OCI-LY1 (cell line): ENCODE data around the gene ART3.

ENCODE experiments used
- H2AFZ ChIP-seq: fragments of 200-600 bp; sonication (generic), shearing (Covaris generic); 2 replicates; pipeline ENCODE4 v1.6.0; 2014; ENCODE audit warnings: antibody characterized with exemption, mild to moderate bottlenecking, low read length
- H3F3A ChIP-seq: fragments of 200-600 bp; sonication (generic), shearing (Covaris generic); 2 replicates; pipeline ENCODE4 v1.6.0; 2014; ENCODE audit warnings: mild to moderate bottlenecking, antibody characterized with exemption, low read length, moderate library complexity; ENCODE audit not compliant: insufficient read depth
- H3K27ac ChIP-seq: fragments of 200-600 bp; sonication (generic); 2 replicates; pipeline ENCODE4 v1.5.1; 2014; ENCODE audit warnings: low read length, mixed run types, mild to moderate bottlenecking, low read depth; ENCODE audit not compliant: poor library complexity, severe bottlenecking
- H3K27me3 ChIP-seq: fragments of 200-600 bp; sonication (generic); 2 replicates; pipeline ENCODE4 v1.6.0; 2014; ENCODE audit warnings: antibody characterized with exemption, mild to moderate bottlenecking, low read length, moderate library complexity; ENCODE audit not compliant: insufficient read depth
- H3K36me3 ChIP-seq: fragments of 200-600 bp; sonication (generic); 2 replicates; pipeline ENCODE4 v1.6.1; 2014; ENCODE audit warnings: mild to moderate bottlenecking, antibody characterized with exemption, low read length, moderate library complexity, mixed read lengths; ENCODE audit not compliant: insufficient read depth
- H3K4me1 ChIP-seq: fragments of 200-600 bp; sonication (generic); 2 replicates; pipeline ENCODE4 v1.5.1; 2014; ENCODE audit warnings: mild to moderate bottlenecking, low read length, moderate library complexity; ENCODE audit not compliant: insufficient read depth, severe bottlenecking
- H3K4me2 ChIP-seq: fragments of 200-600 bp; sonication (generic), shearing (Covaris generic); 2 replicates; pipeline ENCODE4 v1.6.1; 2014; ENCODE audit warnings: low read length
- H3K4me3 ChIP-seq: fragments of 200-600 bp; sonication (generic); 2 replicates; pipeline ENCODE4 v1.5.1; 2014; ENCODE audit warnings: low read length, low read depth, mild to moderate bottlenecking, mixed read lengths; ENCODE audit not compliant: poor library complexity, severe bottlenecking
- H3K79me2 ChIP-seq: fragments of 200-600 bp; shearing (Covaris generic); 2 replicates; pipeline ENCODE4 v1.6.1; 2016; ENCODE audit warnings: mixed run types, low read length, mixed read lengths; ENCODE audit not compliant: insufficient read depth
- H3K9ac ChIP-seq: fragments of 200-600 bp; sonication (generic), shearing (Covaris generic); 2 replicates; pipeline ENCODE4 v1.6.1; 2014; ENCODE audit warnings: mild to moderate bottlenecking, low read length, mixed read lengths
- H3K9me2 ChIP-seq: fragments of 200-600 bp; sonication (generic), shearing (Covaris generic); 2 replicates; pipeline ENCODE4 v1.6.1; 2014; ENCODE audit warnings: low read depth, mild to moderate bottlenecking, low read length, mixed read lengths
- H3K9me3 ChIP-seq: fragments of 200-600 bp; shearing (Covaris generic); 2 replicates; pipeline ENCODE4 v1.6.1; 2014; ENCODE audit warnings: low read length, mixed read lengths
- H4K20me1 ChIP-seq: fragments of 200-600 bp; sonication (generic), shearing (Covaris generic); 2 replicates; pipeline ENCODE4 v1.6.0; 2016; ENCODE audit warnings: mild to moderate bottlenecking, low read length; ENCODE audit not compliant: insufficient read depth
- CTCF ChIP-seq: fragments of 200-600 bp; sonication (generic), shearing (Covaris generic); IDR thresholded peaks from 2 replicates; pipeline ENCODE4 v1.5.1; 2017; ENCODE audit warnings: mild to moderate bottlenecking, antibody characterized with exemption, low read length, moderate library complexity, mixed read lengths
- EZH2 ChIP-seq: fragments of 200-600 bp; sonication (generic), shearing (Covaris generic); IDR thresholded peaks from 2 replicates; pipeline ENCODE4 v1.8.0; 2017; ENCODE audit warnings: borderline replicate concordance, mixed run types, mild to moderate bottlenecking, antibody characterized with exemption, low read length, moderate library complexity, mixed read lengths

ART3 gene

GRCh38 chr4:76083386-76083988 is 9.0 kb downstream of the ART3 start:
- H3K9me3 ChIP-seq = no peaks in the 10 kb centered on the region
- no peak overlapping the region for H2AFZ ChIP-seq
- H3F3A ChIP-seq = no peaks in the 10 kb centered on the region
- H3K4me3 ChIP-seq = no peak overlapping the region
- H3K9ac ChIP-seq = no peak overlapping the region
- H3K79me2 ChIP-seq = no peaks in the 10 kb centered on the region
- no peaks in the 10 kb centered on the region for H3K4me1 ChIP-seq
- no peak for TF ChIP-seq EZH2
- TF ChIP-seq CTCF = no peak
- no peaks in the 10 kb centered on the region for H3K36me3 ChIP-seq
- no peak overlapping the region for H3K27ac ChIP-seq
- no peak overlapping the region for H3K4me2 ChIP-seq
- peaks cover 4% of the 10 kb centered on the region; the same call in 1 of the 2 replicates for H3K27me3 ChIP-seq
- no peaks in the 10 kb centered on the region for H4K20me1 ChIP-seq
- H3K9me2 ChIP-seq = no peaks in the 10 kb centered on the region

- Histone ChIP-seq H3K4me2 (no peak overlapping the region), H3K4me3 (no peak overlapping the region), H3K27me3 (peaks cover 4% of the 10 kb centered on the region; the same call in 1 of the 2 replicates), H3K9ac (no peak overlapping the region), H3K27ac (no peak overlapping the region), H4K20me1 (no peaks in the 10 kb centered on the region), H3K4me1 (no peaks in the 10 kb centered on the region), H3K79me2 (no peaks in the 10 kb centered on the region), H3K9me3 (no peaks in the 10 kb centered on the region), H3F3A (no peaks in the 10 kb centered on the region), H2AFZ (no peak overlapping the region), H3K36me3 (no peaks in the 10 kb centered on the region), H3K9me2 (no peaks in the 10 kb centered on the region)
- no peak for TF ChIP-seq CTCF
- no peak for TF ChIP-seq EZH2
Measured at GRCh38 chr4:76084542-76084941, 10.0 kb downstream of the ART3 start.

- no peak overlapping the region for H3K27ac ChIP-seq
- H3K79me2 ChIP-seq = no peaks in the 10 kb centered on the region
- peak overlapping the region; percentile 36; the same call in 1 of the 2 replicates for H3K4me2 ChIP-seq
- H3K4me3 ChIP-seq = no peak overlapping the region
- no peaks in the 10 kb centered on the region for H3K36me3 ChIP-seq
- no peaks in the 10 kb centered on the region for H3K9me3 ChIP-seq
- H3K9ac ChIP-seq = no peak overlapping the region
- H3F3A ChIP-seq = no peaks in the 10 kb centered on the region
- no peaks in the 10 kb centered on the region for H4K20me1 ChIP-seq
- no peaks in the 10 kb centered on the region for H3K4me1 ChIP-seq
- no peaks in the 10 kb centered on the region for H3K27me3 ChIP-seq
- TF ChIP-seq EZH2 (no peak), CTCF (peak; percentile 39; the same call in 1 of the 2 replicates)
- no peaks in the 10 kb centered on the region for H3K9me2 ChIP-seq
- H2AFZ ChIP-seq = no peak overlapping the region
Measured at GRCh38 chr4:76087007-76087769, 12.7 kb downstream of the ART3 start.
